ENCODE measurements around the gene SPINK8.
A peak's percentile ranks its signal among the peaks of the same experiment; 100 is the strongest.
"Not testable (repeated sequence)": the region's sequence is repeated elsewhere in the genome, so short reads cannot be mapped to it uniquely, and the experiment has no call there.

SPINK8 gene

DNA sequence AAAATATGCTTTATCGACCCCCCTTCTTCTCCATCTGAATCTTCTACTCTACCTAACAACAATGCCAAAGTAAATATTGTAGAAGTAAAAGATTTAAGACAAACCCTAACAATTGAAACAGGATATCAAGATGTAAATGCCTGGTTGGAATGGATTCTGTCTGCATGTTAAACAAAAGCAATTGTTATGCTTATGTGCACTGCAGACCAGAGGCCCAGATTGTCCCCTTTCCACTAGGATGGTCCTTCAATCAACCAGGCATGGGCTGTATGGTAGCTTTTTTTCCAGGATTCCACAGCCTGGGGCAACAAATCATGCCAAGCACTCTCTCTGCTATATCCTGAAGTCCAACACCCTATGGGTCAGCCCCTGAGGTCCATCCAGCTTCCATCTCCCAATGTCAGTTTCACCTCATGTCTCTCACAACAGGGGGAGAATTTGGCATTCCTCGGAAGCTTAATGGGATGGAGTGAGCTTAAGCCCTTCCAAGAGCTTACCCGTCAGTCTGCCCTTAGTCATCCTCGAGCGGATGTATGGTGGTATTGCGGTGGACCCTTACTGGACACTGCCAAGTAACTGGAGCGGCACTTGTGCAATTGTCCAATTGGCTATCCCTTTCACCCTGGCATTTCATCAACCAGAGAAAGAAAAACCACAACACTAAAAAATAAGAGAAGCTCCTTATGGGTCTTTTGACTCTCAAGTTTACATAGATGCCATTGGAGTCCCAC is 56.4 kb downstream of the SPINK8 start:
- DNase-seq: no peak

DNA sequence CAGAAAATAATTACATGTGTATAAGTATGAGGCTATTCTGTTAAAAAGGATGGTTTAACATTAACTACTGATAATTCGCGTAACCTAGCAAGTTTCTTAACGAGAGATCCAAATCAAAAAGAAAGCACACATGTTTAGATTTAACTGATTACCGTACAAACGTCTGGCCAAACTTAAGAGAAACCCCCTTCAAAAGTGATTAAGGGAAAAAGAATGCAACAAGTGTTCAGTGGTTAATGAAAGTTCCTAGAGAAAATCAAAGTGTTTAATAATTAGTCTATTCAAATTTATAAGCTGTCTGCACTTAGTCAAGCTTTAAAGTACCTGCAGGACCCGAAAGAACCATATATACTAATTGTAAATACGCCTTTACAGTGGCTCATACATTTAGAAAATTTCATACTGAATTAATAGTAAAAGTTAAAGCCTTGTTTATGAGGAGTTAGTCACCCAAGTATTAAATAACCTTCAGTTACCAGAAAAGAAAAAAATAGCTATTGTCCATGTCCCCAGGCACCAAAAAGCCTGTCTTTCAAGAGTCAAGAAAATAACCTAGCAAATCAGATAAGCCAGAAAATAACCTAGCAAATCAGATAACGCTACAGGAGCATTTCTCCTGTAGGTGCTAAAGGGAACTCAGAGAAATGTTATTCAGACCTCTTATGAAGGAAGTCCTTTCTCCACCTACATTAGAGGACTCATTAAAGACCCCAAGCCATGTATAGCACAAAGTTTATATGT is 58.0 kb downstream of the SPINK8 start:
- no peak for DNase-seq

DNA sequence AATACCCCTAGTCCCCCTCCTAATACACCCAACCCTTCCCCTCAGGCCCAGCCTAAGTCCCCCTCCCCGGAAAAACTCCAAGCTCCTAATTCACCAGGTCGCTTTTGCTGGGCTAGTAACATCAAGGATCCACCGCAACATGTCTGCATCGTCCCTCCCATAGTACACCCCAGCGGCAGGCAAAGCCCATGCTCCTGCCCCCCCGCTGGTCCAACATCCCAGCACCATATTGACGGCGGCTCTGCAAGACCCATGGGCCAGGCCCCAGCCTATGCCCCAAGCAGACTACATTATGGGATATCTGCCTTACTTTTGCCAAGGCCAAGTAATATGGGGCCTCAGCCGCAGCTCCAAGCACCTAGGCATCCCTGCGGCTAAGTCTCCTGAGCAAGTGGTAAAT is 59.0 kb downstream of the SPINK8 start:
- DNase-seq: no peak

DNA sequence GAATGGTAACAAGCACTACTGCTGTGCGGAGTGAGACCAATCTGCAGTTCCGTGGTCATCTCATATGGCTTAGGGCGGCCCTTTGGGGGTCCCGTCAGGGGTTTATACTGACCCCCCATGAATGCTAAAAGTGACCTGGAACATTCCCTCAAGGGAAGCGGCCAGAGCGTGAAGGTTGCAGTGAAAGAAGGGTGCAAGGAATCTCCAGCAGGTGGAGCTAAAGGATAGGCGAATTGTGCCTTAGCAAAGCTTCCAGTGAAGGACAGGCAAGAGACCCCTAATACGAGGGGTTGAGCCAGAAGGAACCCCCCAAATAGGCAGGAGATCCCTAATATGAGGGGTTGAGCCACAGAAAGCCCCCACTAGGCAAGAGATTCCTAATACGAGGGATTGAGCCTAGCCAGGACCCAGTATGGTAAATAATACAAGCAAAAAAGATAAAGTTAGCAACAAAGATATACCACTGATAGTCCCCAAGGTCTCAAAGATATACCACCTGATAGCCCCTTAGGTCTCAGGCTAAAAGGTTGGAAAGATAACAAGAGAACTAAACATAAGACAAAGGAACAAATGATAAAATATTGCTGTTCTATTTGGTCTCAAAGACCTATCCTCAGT is 59.8 kb downstream of the SPINK8 start:
- peak; percentile 4 for DNase-seq

DNA sequence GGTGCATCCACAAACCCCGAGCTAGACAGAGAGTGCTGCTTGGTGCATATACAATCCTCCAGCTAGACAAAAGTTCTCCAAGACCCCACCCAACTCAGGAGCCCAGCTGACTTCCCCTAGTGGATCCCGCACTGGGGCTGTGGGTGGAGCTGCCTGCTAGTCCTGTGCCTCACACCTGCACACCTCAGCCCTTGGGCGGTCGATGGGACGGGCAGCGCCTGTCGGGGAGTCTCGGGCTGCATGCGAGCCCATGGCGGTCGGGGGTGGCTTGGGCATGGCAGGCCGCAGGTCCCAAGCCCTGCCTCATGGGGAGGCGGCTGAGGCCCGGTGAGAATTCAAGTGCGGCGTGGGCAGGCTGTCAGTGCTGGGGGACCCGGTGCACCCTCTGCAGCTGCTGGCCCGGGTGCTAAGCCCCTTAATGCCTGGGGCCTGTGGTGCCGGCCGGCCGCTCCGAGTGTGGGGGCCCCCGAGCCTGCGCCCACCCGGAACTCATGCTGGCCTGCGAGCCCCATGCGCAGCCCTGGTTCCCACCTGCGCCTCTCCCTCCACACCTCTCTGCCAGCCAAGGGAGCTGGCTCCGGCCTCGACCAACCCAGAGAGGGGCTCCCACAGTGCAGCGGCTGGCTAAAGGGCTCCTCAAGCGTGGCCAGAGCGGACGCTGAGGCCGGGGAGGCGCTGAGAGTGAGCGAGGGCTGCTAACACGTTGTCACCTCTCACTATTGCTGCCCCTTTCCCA is 61.5 kb downstream of the SPINK8 start:
- DNase-seq: no peak

DNA sequence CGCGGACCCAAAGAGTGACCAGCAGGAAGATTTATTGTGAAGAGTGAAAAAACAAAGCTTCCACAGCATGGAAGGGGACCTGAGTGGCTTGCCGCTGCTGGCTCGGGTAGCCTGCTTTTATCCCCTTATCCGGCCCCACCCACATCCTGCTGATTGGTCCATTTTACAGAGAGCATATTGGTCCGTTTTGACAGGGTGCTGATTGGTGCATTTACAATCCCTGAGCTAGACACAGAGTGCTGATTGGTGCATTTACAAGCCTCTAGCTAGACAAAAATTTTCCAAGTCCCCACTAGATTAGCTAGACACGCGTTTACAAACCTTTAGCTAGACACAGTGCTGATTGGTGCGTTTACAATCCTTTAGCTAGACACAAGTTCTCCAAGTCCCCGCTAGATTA is 62.2 kb downstream of the SPINK8 start:
- not testable (repeated sequence) for DNase-seq

DNA sequence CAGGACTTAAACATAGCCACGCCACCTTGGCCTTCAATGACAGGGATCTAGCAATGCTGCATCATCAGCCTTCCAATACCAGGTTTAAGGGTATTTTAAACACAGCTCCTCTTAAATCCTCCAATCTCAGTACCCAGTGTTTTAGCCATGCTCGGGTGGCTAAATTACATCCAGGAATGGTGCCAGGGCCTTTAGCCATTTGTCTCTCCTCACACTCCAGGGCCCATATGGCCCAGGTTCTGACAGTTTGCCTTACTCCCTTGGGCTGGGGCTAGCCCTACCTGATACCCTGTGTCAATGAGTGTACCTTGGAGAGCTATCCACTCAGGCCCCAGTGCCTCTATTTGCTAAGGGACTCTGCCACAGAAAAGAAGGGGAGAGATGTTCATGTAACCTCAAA is 63.2 kb downstream of the SPINK8 start:
- no peak for DNase-seq

DNA sequence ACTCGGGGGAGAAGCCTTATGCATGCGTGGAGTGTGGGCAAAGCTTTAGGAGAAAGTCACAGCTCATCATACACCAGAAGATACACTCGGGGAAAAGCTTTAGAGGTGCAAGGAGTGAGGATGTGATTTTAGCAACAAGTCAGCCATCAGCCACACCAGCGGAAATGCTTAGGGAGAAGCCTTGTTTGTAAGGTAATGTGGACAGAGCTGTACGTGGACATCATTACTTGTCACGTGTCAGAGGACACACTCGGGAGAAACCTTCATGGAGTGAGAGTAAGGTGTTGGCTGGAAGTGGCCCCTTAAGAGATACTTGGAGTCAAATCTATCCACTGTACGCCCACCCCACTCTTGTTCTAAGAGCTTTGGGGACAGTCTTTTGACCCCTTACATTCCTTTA is 63.9 kb downstream of the SPINK8 start:
- no peak for DNase-seq

DNA sequence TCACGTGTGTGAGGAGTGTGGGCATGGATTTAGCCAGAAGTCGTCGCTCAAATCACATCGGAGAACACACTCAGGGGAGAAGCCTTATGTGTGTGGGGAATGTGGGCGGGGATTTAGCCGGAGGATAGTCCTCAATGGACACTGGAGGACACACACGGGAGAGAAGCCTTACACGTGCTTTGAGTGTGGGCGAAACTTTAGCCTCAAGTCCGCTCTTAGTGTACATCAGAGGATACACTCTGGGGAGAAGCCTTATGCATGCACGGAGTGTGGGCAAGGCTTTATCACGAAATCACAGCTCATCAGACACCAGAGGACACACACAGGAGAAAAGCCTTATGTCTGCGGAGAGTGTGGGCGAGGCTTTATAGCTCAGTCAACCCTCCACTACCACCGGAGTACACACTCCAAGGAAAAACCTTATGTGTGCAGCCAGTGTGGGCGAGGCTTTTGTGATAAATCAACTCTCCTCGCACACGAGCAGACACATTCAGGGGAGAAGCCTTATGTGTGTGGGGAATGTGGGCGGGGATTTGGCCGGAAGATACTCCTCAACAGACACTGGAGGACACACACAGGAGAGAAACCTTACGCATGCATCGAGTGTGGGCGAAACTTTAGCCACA is 64.4 kb downstream of the SPINK8 start:
- no peak for DNase-seq

DNA sequence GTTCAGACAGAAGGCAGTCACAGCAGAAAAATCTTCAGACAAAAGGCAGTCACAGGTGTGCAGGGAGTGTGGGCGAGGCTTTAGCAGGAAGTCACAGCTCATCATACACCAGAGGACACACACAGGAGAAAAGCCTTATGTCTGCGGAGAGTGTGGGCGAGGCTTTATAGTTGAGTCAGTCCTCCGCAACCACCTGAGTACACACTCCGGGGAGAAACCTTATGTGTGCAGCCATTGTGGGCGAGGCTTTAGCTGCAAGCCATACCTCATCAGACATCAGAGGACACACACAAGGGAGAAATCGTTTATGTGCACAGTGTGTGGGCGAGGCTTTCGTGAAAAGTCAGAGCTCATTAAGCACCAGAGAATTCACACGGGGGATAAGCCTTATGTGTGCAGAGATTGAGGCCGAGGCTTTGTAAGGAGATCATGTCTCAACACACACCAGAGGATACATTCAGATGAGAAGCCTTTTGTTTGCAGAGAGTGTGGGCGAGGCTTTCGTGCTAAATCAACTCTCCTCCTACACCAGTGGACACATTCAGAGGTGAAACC is 65.0 kb downstream of the SPINK8 start:
- DNase-seq: no peak

DNA sequence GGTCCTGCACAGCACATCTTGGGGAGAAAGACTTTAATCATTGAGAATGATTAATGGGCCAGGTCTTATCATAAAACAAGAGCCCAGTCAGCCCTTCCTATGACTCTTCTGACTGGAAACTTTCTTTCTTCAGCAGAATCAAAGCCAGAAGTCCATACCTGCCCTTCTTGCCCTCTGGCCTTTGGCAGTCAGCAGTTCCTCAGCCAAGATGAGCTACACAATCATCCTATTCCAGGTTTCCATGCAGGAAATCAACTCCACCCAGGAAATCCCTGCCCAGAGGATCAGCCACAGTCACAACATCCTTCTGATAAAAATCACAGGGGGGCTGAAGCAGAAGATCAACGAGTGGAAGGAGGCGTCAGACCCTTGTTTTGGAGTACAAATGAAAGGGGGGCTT is 65.7 kb downstream of the SPINK8 start:
- DNase-seq: no peak

DNA sequence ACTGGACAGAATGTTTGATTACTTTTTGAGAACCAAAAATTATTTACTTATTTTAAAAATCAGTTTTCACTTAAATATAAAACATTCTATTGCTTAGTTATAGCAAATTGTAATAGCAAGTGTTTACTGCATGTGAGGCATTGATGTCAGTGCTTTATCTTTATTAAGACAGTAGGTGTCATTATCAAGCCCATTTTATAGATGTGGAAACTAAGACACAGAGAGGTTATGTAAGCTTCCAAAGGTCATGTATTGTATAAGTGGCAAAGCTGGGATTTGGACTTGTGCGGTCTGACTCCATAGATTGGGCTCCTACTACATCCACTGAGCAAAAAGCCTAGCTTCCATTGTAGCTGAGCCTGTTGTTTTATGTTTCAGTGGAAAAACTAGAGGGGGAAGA is 74.9 kb downstream of the SPINK8 start:
- DNase-seq: no peak

All from NK-92 treated with Interleukin-12 subunit alpha and Interleukin-12 subunit beta, amount 100 ng/mL, for 24 hours (cell line).